H1 (cell line): ENCODE measurements around the gene KNOP1.

Experiments
- EZH2 ChIP-seq: fragments of 200-600 bp; sonication (generic); IDR thresholded peaks from 2 replicates; pipeline ENCODE4 v1.7.1; 2012; ENCODE audit warnings: low read depth, mild to moderate bottlenecking, moderate library complexity, low read length, inconsistent platforms; ENCODE audit not compliant: severe bottlenecking
- POLR2AphosphoS5 ChIP-seq: IDR thresholded peaks from 2 replicates; pipeline ENCODE4 v1.6.1; 2011; ENCODE audit warnings: low read depth, low read length
- USF2 ChIP-seq: IDR thresholded peaks from 2 replicates; pipeline ENCODE4 v1.6.1; 2011; ENCODE audit warnings: low read length, improper control_type of control experiment
- YY1 ChIP-seq: IDR thresholded peaks from 2 replicates; pipeline ENCODE4 v1.6.1; 2011; ENCODE audit warnings: low read depth, mild to moderate bottlenecking, low read length
- TF ChIP-seq, protein P1 (sequence below): IDR thresholded peaks from 2 replicates; pipeline ENCODE4 v1.6.1; 2012; ENCODE audit warnings: inconsistent platforms

DNA sequence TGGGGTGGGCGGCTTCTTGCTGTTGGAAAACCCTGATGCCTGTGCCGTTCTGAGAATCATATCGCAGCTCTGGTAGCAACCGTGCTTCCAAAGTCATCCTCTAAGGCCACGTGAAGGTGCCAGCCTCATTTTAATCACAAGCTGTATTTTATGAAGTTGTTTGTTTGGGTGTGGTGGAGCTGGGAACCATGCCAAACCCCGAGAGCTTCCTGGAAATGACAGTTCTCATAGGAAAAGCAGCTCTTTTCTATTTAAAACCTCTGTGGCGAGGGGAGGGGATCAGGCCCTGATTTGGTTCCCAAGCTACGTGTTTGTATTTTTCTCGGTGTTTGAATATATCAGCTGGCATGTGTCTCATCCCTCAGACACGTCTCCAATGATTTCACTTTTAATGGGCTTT, 21.7 kb downstream of the KNOP1 start:
- TF ChIP-seq EZH2 = no peak
- TF ChIP-seq, protein P1, sequence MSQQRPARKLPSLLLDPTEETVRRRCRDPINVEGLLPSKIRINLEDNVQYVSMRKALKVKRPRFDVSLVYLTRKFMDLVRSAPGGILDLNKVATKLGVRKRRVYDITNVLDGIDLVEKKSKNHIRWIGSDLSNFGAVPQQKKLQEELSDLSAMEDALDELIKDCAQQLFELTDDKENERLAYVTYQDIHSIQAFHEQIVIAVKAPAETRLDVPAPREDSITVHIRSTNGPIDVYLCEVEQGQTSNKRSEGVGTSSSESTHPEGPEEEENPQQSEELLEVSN = no peak
- no peak for TF ChIP-seq USF2
- TF ChIP-seq POLR2AphosphoS5 = no peak
- TF ChIP-seq YY1 = no peak
